GM10847 (cell line): ENCODE results near the gene OPCML.

Experiments used
- POLR2A ChIP-seq: IDR thresholded peaks from 2 replicates; pipeline ENCODE4 v1.6.1; 2011; ENCODE audit not compliant: insufficient read length; ENCODE audit errors: extremely low read depth

OPCML gene

DNA sequence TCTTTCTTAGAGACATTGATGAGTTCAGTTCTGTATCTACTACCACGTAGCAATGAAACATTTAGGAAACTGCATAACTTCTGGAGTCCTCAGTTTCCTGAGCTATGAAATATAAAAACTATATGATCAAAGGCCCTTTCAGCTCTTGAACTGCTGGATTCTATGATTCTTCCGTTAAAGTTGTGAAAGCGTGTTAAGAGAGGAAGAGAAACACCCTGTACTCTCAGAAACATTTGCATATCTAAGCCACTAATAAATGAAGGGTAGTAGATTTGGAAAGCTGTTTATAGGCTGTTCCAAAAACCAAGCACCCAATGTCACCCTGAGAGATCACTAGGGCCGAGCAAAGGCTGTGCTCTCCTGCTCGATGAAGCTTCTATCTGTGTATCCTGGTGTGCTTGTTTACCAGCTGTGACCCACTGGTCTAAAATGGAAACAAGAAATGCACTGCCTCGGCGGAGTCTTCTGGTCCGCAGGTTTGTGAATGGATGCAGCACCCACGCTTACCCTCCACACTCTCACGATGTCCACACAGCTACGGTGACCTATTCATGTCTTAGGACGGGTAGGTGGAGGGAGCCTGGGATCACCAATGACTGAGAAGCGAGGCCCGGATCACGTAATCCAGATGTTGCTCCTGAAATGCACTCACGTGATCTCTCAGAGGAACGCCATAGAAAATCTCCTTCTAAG is 325.8 kb downstream of the OPCML start:
- TF ChIP-seq POLR2A = no peak

DNA sequence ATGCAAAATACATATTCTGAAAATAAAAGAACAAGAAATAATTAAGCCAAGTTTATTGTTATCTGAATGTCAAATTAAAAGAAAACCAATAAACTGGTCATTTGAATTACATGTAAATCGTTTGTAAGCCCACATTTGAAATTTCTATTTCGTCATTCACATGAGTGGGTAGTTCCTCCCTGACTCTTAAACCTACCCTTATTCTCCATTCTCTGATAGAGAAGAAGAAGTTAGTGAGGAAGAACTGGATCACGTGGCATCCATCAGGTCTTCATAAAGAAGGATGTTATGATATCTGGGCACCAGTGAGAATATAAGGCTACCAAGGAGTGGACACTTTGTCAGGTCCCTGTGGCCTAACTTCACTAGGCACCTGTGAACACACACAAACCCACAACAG is 328.1 kb downstream of the OPCML start:
- TF ChIP-seq POLR2A = no peak

- TF ChIP-seq POLR2A = no peak
Observed at GRCh38 chr11:133202816-133203215, 329.5 kb downstream of the OPCML start.

DNA sequence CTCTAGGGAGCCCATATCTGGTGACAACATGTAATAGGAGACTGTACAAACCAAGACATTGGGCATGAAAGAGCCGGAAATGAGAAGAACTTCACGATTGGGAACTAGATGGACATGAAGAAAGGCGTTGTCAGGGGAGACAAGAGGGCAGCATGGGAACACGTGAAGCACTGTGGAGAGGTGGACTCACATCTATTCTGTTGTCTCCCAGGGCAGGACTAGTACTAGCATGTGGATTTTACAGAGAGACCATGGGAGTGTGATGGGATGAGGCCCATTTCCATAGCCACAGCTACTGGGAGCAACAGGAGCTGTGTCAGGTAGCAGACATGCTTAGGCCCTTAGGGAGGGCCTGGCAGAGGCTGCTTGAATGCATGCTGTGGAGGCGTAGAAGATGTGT is 333.9 kb downstream of the OPCML start:
- no peak for TF ChIP-seq POLR2A

DNA sequence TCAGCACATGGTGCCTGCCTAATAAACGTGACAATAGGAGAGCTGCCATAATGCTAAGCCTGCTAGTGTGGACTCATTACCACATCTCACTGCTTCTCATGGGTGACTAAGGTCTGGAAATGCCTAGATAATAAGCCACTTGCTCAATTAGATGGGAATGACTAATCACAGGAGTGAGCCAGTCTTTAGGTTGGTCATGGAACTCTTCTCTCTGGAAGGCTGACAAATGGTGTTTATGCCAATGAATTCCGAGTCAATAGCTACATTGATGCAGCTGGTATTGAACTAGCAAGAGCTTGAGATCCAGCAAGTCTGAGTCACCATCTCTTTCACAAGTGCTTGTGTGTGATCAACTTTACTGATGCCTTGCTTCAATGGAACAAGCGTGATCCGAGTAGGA is 334.9 kb downstream of the OPCML start:
- no peak for TF ChIP-seq POLR2A

- no peak for TF ChIP-seq POLR2A
Observed at GRCh38 chr11:133191931-133192330, 340.4 kb downstream of the OPCML start.

GRCh38 chr11:133181667-133182066 is 350.6 kb downstream of the OPCML start:
- TF ChIP-seq POLR2A = no peak

DNA sequence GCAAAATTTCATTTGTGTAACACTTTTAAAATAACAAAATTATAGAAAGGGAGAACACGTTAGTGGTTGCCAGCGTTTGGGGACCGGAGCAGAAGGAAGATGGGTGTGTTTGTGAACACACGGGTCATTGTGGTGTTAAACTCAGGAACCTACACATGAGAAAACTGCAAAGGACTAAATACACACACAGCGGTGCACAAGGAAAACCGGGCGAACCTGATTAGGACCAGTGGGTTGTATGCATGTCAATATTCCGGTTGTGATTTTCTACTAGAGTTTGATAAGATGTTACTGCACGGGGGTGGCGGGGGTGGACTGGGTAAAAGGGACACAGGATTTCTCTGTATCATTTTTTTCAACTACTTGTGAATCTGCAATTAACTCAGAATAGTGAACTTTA is 351.2 kb downstream of the OPCML start:
- no peak for TF ChIP-seq POLR2A

- no peak for TF ChIP-seq POLR2A
Observed at GRCh38 chr11:133180201-133180600, 352.1 kb downstream of the OPCML start.

- TF ChIP-seq POLR2A = no peak
Observed at GRCh38 chr11:133176748-133177147, 355.6 kb downstream of the OPCML start.

DNA sequence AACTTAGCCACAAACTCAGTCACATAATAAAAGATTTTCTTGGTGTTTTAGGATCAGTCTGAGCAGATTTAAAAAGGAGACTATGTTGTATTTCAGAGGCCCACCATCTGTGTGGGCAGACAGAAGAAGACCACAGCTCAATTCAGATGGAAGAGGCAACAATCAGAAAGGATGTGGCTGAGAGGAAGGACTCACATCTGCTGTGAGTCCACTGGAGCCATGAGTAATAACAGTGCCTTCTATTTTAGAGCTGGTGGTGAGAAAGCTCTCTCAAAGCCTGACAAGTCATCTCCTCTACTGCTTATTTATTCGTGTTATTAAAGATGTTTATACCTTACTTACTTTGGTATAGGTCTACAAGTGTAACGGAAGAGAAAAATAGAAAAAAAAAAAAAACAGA is 357.2 kb downstream of the OPCML start:
- no peak for TF ChIP-seq POLR2A

- TF ChIP-seq POLR2A = no peak
Observed at GRCh38 chr11:133173810-133174412, 358.4 kb downstream of the OPCML start.

GRCh38 chr11:133172349-133172748 is 360.0 kb downstream of the OPCML start:
- no peak for TF ChIP-seq POLR2A

DNA sequence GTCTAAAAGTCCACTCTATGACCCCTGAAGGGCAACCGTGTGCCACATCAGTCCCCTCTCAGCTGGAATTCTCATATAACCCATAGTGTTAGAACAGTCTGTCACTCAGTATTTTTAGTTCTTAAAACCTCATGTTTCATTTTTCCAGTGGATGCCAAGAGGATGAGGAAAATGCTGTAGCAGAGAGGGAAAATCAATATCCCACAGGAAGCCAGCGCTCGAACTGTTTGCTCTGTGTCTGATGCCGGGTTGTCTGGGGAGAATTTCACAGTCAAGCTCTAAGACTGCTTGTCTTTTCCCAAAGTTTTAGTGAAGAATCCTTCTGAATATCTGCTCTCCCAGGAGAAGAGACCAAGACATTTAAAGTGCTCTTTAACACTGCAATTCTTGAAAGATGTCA is 360.9 kb downstream of the OPCML start:
- no peak for TF ChIP-seq POLR2A

- no peak for TF ChIP-seq POLR2A
Observed at GRCh38 chr11:133168016-133168415, 364.3 kb downstream of the OPCML start.

GRCh38 chr11:133166662-133167061 is 365.6 kb downstream of the OPCML start:
- no peak for TF ChIP-seq POLR2A

- no peak for TF ChIP-seq POLR2A
Observed at GRCh38 chr11:133164986-133165385, 367.3 kb downstream of the OPCML start.
